A673 (cell line): Measurements from ENCODE around the gene DEAF1. TPM values are rescaled to one million over a fixed set of nuclear protein-coding genes. Genes with fewer than 3 reads are reported as not detected.

Experiments
- BruUV-seq: library from RNA; stranded (reverse); fragments of 400-500 nt; replicated peaks from 2 replicates; lab custom pipeline; 2021; lab: Mats Ljungman, UMichigan
- CTCF ChIA-PET: fragments of 300-600 bp; sonication (Branson Sonifier 250); formaldehyde crosslinking; loops from one replicate; lab custom pipeline; 2022; ENCODE audit warnings: antibody characterized with exemption; lab: Charles Lee
- POLR2A ChIA-PET: fragments of 300-600 bp; sonication (Branson Sonifier 250); formaldehyde crosslinking; loops from one replicate; lab custom pipeline; 2022; ENCODE audit warnings: antibody characterized with exemption; ENCODE audit not compliant: low non-redundant PET; lab: Charles Lee
- DNase-seq: peaks from one replicate; pipeline ENCODE4 v3.0.0-alpha.2; 2015; ENCODE audit warnings: low spot score
- H3K27ac ChIP-seq: fragments of 200-600 bp; sonication (generic); 2 replicates; pipeline ENCODE4 v1.5.1; 2016; ENCODE audit warnings: mixed run types, low read depth, mild to moderate bottlenecking, mixed read lengths, antibody characterized with exemption, low read length; ENCODE audit not compliant: poor library complexity, severe bottlenecking
- H3K27me3 ChIP-seq: fragments of 200-600 bp; sonication (generic); replicated peaks from 2 replicates; pipeline ENCODE4 v1.6.1; 2017; ENCODE audit warnings: mixed run types, low read depth, mild to moderate bottlenecking, mixed read lengths, antibody characterized with exemption, low read length; ENCODE audit not compliant: insufficient read depth, poor library complexity
- H3K36me3 ChIP-seq: fragments of 200-600 bp; sonication (generic); 2 replicates; pipeline ENCODE4 v1.6.1; 2016; ENCODE audit warnings: mixed run types, mild to moderate bottlenecking, mixed read lengths, antibody characterized with exemption, low read length; ENCODE audit not compliant: insufficient read depth, poor library complexity, severe bottlenecking
- H3K4me1 ChIP-seq: fragments of 200-600 bp; sonication (generic); 2 replicates; pipeline ENCODE4 v1.6.1; 2017; ENCODE audit warnings: mixed run types, mild to moderate bottlenecking, mixed read lengths, antibody characterized with exemption, low read length; ENCODE audit not compliant: insufficient read depth, poor library complexity, severe bottlenecking
- H3K4me3 ChIP-seq: fragments of 200-600 bp; sonication (generic); 2 replicates; pipeline ENCODE4 v1.5.1; 2016; ENCODE audit warnings: low read depth, mixed run types, mild to moderate bottlenecking, mixed read lengths, low read length; ENCODE audit not compliant: poor library complexity, severe bottlenecking
- H3K9me3 ChIP-seq: fragments of 200-600 bp; sonication (generic); 2 replicates; pipeline ENCODE4 v1.6.1; 2016; ENCODE audit warnings: mixed run types, low read depth, mild to moderate bottlenecking, mixed read lengths, antibody characterized with exemption, low read length; ENCODE audit not compliant: poor library complexity, severe bottlenecking
- EZH2 ChIP-seq: fragments of 200-600 bp; sonication (generic); IDR thresholded peaks from 2 replicates; pipeline ENCODE4 v1.6.1; 2017; ENCODE audit warnings: borderline replicate concordance, low read depth, mild to moderate bottlenecking, mixed read lengths, antibody characterized with exemption, low read length; ENCODE audit not compliant: poor library complexity, severe bottlenecking
- intact Hi-C: fragments of 100-400 bp; cut with micrococcal nuclease; formaldehyde crosslinking; loops from one replicate; pipeline ENCODE4 v1.10.0; 2022; ENCODE audit not compliant: unreplicated experiment
- total RNA-seq: library from RNA; stranded (reverse); gene quantifications from 2 replicates; pipeline ENCODE4 v1.2.3, GENCODE V29; 2021
- TF ChIP-seq, protein P1 (sequence below): fragments of 300-800, 200-600 bp; sonication (generic); conservative IDR thresholded peaks from 2 replicates; pipeline ENCODE4 v1.5.1; 2017; ENCODE audit warnings: low read depth, mild to moderate bottlenecking, antibody characterized with exemption, low read length, moderate library complexity, mixed read lengths

Gene DEAF1
- total RNA-seq, 1 experiment from 2014 or later, result 56.7 TPM

DNA sequence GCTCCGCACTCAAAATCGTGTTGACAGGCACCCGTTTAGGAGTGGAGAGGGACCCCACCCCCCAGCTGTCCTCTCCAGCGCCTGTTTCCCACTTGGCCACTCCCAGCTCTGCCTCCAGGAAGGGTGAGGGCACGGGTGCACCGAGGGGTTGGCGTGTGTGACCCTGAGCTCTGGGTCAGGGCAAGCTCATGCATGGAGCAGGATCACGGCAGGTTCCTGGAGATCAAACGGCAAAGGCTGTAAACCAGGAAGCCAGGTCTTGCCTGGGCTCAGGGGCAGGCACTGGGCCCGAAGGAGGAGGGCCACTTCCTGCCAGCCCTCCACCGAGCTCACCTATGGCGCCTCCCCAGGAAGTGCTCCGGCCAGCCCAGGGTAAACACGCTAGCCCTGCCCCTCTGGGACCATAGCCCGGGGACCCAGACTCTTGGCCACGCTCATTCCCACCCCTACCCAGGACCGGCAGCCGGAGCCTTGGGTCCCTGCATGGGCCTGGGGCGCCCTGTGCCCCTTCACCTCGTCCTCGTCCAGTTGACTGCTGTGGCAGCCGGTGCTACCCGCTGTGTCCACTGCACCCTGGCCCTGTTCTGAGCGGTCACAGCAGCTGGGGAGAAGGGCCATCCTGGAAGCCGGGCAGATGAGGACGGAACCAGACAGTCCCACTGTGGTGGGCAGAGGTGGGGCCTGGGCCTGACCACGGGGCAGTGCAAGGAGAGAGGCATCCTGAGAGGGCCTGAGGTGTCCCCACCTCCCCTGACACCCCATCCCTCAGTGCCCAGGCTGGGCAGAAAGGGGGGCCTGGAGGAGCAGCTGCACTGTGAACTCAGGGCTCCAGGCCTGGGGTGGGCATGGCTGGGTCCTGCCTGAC lies 10.0 kb upstream of the DEAF1 start:
- Histone ChIP-seq H3K4me3 (no peak overlapping the region), H3K36me3 (no peaks in the 10 kb centered on the region), H3K27ac (no peak overlapping the region), H3K27me3 (no peaks in the 10 kb centered on the region), H3K9me3 (no peaks in the 10 kb centered on the region), H3K4me1 (no peaks in the 10 kb centered on the region)
- intact Hi-C loops, result no loop called here
- CTCF ChIA-PET, result no interaction called here
- BruUV-seq, result no TSS peak
- no peak for TF ChIP-seq EZH2
- TF ChIP-seq, protein P1, sequence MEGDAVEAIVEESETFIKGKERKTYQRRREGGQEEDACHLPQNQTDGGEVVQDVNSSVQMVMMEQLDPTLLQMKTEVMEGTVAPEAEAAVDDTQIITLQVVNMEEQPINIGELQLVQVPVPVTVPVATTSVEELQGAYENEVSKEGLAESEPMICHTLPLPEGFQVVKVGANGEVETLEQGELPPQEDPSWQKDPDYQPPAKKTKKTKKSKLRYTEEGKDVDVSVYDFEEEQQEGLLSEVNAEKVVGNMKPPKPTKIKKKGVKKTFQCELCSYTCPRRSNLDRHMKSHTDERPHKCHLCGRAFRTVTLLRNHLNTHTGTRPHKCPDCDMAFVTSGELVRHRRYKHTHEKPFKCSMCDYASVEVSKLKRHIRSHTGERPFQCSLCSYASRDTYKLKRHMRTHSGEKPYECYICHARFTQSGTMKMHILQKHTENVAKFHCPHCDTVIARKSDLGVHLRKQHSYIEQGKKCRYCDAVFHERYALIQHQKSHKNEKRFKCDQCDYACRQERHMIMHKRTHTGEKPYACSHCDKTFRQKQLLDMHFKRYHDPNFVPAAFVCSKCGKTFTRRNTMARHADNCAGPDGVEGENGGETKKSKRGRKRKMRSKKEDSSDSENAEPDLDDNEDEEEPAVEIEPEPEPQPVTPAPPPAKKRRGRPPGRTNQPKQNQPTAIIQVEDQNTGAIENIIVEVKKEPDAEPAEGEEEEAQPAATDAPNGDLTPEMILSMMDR, result no peak
- no peak for DNase-seq
- POLR2A ChIA-PET, result no interaction called here

DNA sequence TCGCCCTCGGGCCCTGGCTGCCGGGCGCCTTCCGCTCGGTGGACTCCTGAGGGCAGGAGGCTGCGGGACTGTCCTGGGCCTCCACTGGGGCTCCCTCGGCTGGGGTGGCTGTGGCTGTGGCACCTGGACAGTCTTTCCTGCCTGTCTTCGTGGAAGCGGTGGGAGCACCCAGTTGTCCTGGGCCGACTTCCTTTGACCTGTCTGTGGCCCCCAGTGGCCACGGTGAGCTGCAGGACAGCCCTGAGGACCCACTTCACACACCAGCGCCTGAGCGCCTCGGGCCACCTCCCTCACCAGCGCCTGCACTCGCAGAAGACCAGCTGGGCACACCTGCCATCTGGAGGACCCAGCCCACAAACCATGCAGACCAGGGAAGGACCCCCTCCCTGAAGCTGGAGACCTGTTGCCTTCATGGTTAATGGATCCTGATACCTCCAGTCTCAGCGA lies 9.2 kb upstream of the DEAF1 start:
- H3K36me3 ChIP-seq, result no peaks in the 10 kb centered on the region
- no peak overlapping the region for H3K4me3 ChIP-seq
- H3K27ac ChIP-seq, result no peak overlapping the region
- intact Hi-C loops, result no loop called here
- BruUV-seq, result no TSS peak
- no peaks in the 10 kb centered on the region for H3K4me1 ChIP-seq
- no peak for DNase-seq
- CTCF ChIA-PET, result no interaction called here
- POLR2A ChIA-PET, result no interaction called here
- no peaks in the 10 kb centered on the region for H3K9me3 ChIP-seq
- H3K27me3 ChIP-seq, result no peaks in the 10 kb centered on the region
- TF ChIP-seq, protein P1, result no peak
- no peak for TF ChIP-seq EZH2

DNA sequence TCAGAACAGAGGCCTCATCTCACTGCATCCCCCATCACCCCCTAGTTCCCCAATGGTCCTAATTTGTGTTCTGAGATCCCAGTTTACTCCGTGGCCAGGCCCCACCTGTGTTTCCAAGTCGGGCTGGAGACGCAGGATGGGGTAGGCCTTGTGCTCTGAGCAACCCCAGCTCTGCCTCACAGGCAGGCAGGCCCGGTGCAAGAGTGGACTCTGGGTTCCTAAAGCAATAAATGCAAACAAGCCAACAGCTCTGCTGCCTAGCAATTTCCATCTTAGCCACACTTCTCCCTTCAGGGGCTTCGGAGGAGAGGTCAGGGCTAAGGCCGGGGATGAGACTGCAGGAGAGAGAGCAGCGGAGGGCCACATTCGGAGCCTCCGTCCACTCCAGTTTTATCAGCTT lies 8.5 kb upstream of the DEAF1 start:
- no peak for TF ChIP-seq EZH2
- TF ChIP-seq, protein P1, result no peak
- H3K27me3 ChIP-seq, result no peaks in the 10 kb centered on the region
- ChIA-PET POLR2A (no interaction called here), CTCF (no interaction called here)
- intact Hi-C loops, result no loop called here
- H3K4me3 ChIP-seq, result no peak overlapping the region
- H3K9me3 ChIP-seq, result no peaks in the 10 kb centered on the region
- no peaks in the 10 kb centered on the region for H3K4me1 ChIP-seq
- DNase-seq, result no peak
- BruUV-seq, result no TSS peak
- no peak overlapping the region for H3K27ac ChIP-seq
- no peaks in the 10 kb centered on the region for H3K36me3 ChIP-seq
